DND-41 (cell line): ENCODE measurements around the gene NSUN5.
"Not testable (repeated sequence)": the region's sequence is repeated elsewhere in the genome, so short reads cannot be mapped to it uniquely, and the experiment has no call there.

Experiments
- EZH2 ChIP-seq: IDR thresholded peaks from 3 replicates; pipeline ENCODE4 v1.6.1; 2012; ENCODE audit warnings: borderline replicate concordance, low read depth, mild to moderate bottlenecking, moderate library complexity, low read length, inconsistent platforms; ENCODE audit not compliant: severe bottlenecking
- TF ChIP-seq, protein P1 (sequence below): IDR thresholded peaks from 2 replicates; pipeline ENCODE4 v1.5.1; 2012; ENCODE audit warnings: borderline replicate concordance, low read length, moderate library complexity, mild to moderate bottlenecking; ENCODE audit not compliant: poor library complexity, severe bottlenecking; ENCODE audit errors: extremely low read depth

DNA sequence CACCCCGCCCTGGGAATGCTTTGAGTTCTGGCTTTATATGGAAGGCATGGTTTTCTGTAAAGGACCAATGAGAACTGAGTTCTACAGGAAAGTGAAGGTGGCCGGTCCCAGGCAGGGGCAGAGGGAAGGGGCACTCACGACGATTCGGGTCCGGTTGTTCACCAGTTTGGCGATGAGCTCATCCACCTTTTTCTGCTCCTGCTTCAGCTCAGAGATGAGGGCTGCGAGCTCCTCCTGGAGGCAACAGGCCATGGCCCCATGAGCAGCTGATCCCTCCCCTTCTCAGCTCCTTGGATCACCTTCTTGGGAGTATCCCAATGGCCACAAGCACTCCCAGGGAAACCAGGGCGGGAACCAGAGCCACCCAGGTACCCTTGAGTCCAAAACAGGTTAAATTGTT lies 11.4 kb upstream of the NSUN5 start:
- TF ChIP-seq, protein P1, sequence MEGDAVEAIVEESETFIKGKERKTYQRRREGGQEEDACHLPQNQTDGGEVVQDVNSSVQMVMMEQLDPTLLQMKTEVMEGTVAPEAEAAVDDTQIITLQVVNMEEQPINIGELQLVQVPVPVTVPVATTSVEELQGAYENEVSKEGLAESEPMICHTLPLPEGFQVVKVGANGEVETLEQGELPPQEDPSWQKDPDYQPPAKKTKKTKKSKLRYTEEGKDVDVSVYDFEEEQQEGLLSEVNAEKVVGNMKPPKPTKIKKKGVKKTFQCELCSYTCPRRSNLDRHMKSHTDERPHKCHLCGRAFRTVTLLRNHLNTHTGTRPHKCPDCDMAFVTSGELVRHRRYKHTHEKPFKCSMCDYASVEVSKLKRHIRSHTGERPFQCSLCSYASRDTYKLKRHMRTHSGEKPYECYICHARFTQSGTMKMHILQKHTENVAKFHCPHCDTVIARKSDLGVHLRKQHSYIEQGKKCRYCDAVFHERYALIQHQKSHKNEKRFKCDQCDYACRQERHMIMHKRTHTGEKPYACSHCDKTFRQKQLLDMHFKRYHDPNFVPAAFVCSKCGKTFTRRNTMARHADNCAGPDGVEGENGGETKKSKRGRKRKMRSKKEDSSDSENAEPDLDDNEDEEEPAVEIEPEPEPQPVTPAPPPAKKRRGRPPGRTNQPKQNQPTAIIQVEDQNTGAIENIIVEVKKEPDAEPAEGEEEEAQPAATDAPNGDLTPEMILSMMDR, result not testable (repeated sequence)
- not testable (repeated sequence) for TF ChIP-seq EZH2
